NCI-H2107 treated with DMSO at 0.1 percent for 48 hours (cell line): Measurements from ENCODE around the gene TMPRSS4.
"Not testable (repeated sequence)": the region's sequence is repeated elsewhere in the genome, so short reads cannot be mapped to it uniquely, and the experiment has no call there.

Experiments
- DNase-seq: peaks from one replicate; lab custom pipeline; 2025; ENCODE audit not compliant: unreplicated experiment; lab: John Stamatoyannopoulos, UW

The TMPRSS4 gene

DNA sequence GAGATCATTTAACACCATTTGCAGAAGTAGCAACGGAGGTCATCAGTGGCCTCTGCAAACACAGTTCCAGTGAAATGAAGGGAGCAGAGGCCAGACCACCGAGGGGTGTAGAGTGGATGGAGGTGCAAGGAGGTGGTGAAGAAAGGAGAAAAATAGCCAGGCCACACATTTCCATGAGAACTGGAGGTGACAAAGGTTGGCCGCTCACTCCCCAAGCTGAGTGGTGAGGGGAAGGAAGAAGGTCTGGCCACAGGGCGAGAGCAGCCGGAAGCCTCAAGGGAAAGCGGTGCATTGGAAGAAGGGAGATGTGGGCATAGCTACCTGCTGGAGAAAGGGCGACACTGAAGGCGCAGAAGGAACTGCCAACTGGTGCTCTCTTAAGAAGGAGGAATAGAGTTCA lies 20.1 kb upstream of the TMPRSS4 start:
- no peak for DNase-seq

DNA sequence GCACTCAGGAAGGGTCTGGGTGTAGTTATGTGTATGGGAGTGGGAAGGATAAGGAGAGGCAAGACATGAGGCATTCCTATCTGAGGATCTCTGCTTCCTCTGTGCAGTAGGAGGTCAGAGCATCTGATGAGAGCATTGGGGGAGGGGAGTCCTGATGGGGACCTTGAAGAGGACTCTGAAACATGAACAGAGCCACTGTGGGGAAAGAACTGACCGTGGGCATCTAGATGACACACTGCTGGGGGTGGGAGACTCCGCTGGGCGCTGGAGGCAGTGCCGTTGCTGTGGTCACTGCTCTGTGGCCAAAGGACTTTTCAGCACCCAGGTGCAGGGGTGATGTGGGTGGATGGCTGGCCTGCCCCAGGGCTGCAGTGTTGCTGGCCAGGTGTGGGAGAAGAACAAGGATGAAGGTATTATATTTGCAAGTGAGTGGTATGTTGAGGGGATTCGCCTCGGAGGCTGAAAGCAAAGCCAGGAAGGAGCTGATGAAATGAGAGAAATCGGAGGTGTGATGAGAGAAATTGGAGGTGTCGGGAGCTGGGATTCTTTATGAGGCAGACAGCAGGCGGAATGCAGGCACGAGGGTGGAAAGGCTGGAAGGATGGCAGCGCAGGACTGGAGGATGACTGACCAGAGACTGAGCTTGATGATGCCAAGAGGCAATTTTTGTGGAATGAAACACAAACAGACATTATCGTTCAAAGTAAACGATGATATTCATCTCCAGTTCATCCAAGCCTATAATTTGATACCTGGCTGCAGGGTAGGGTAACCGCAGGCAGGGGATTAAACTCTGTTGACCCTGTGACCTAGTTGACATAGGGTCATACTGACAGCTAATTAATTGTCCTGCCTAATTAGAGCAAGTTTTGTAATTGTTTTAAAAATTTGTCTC lies 19.4 kb upstream of the TMPRSS4 start:
- no peak for DNase-seq

DNA sequence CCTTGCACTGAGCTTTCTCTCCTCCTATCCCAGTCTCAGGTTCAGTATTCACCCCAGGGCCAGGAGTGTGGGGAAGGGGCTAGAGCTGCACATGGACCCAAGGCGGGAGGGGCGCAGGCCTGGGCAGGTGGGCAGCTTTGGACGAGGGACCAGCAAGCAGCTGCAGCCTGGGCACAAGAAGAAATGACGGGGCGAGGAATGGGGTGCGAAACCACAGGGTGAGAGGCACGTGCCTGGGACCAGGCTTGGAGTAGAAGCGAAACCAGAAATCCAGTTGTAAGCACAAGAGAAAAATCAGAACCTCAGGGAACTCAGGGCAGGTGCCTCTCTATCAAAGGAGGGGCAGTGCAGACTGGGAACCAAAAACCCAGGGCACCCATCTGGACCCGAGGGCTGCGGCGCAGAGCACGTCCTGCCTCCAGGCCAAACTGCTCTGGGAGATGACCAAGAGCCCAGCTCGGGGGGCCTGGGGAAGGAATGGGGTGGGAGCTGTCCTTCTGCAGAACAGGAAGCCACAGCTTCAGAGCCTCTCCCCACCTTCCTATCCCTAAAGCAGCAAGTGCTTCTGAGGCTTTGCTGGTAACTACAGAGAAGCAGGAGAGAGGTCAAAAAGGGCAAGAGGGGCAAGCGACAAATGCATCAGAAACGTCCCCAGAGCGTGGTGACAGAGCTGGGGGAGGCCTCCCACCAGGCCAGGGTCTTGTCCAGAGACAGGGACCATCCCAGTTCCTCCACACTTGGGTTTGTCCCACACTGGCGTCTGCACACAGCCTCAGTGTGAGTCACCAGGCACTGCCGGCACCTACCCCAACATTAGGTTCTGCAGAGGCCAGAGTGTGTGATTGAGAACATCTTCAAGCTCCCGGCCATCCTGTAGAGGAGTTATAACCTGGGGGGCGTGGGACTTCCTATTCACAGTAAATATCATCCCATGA lies 18.3 kb upstream of the TMPRSS4 start:
- DNase-seq, result no peak

DNA sequence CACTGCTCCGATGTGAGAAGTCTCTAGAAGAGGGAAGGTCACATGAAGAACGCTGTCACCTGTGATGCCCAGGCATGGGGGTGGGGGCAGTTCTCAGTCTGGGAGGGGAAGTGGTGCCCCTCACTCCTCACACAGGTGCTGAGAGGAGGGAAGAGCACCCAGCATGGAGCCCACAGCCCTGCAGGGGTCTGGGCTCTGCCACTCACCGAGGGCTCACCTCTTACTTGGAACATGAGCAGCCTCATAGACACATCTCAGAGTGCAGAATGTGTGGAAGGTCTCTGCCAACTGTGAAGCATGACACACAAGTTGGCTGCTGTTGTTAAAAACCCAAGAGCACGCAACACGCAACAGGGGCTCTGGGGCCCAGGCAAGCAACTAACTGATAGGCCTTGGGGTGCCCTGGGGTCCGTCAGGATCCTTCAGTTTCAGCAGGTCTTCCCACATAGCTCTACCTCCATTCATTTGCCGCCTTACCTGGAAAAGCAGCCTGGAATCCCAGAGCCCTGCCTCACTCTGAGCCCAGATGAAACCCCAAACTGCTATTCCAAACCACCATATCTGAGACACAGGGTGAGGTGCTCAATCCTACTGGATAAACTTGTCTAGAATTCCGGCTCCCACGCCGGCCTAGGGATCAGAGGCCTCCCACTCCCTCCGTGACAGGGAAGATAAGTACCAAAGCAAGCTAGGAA lies 17.5 kb upstream of the TMPRSS4 start:
- no peak for DNase-seq

DNA sequence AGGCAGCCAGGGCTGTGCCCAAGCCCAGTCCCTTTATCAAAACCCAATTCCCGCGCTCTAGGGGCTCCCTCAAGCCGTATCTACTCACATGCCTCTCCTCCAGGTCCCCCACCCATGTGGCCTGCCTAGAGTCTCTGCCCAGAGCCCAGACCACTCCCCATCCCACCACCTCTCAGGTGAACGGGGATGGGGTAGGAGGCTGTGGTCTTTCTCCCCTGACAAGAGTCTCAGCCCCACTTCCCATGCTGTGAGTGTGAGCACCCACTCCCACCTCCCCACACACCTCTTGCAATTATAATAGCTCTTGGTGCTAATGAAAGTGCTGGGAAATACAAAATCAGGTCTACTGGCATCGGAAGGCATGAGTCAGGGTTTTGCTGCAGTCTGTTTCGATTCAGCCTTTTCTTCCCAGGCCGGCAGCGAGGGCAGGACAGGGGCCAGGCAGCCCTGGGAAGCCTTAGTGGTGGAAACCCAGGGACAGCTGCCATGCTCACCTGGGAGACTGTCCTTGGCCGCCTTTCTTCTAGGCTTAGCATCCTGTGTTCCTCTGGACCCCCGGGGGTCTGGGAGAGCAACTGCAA lies 16.7 kb upstream of the TMPRSS4 start:
- no peak for DNase-seq

DNA sequence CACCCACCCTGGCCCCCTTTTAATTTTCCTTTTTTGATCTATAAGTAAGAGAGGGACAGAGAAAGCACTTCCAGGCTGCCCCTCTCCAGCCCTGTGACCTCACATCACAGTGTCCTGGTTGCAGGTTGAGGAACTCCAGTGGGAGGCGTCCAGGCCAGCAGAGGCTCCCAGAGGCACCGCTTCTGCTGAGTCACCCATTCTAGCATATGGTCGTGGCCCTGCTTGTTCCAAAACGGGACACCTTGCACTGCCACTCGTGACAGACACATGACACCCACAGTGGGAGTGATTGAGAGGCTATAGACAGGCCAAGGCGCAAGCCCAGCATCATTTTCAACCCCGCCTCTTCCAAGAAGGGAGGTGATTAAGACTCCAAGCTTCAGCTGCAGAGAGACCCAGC lies 16.0 kb upstream of the TMPRSS4 start:
- no peak for DNase-seq

DNA sequence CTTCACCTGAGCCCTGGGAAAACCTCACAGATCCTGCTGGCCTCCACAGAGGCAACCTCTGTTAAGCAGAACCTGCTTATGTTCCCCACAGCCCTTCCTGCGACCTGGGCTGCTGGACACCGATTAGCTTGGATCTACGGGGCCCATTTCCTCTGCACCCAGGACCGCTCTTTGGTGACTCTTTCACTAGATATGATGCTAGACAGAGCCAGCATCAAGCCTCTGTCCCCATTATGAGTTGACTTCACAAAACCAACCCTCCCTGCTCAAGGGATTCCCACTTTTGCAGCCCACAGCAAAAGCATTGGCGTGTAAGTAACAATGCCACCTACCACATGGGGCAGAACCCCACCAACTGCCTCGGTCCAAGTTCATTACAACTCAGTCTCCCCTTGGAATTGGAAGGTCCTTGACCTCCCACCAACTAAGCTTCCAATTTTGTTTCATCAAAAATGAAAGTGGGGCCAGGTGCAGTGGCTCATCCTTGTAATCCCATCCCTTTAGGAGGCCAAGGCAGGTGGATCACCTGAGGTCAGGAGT lies 15.2 kb upstream of the TMPRSS4 start:
- DNase-seq, result no peak

DNA sequence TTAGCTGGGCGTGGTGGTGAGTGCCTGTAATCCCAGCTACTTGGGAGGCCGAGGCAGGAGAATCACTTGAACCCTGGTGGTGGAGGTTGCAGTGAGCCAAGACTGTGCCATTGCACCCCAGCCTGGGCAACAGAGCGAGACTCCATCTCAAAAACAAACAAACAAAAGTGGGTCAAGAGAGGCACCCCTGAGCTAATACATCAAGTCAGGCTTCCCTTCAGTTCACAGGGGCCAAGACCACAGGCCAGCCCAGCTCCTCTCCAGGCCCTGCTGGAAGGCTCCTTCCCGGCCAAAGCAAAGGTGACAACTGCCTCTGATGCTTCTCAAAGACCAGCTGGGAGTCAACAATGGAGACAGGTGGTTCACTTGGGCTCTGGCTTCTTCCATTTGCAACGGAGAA lies 14.7 kb upstream of the TMPRSS4 start:
- not testable (repeated sequence) for DNase-seq

DNA sequence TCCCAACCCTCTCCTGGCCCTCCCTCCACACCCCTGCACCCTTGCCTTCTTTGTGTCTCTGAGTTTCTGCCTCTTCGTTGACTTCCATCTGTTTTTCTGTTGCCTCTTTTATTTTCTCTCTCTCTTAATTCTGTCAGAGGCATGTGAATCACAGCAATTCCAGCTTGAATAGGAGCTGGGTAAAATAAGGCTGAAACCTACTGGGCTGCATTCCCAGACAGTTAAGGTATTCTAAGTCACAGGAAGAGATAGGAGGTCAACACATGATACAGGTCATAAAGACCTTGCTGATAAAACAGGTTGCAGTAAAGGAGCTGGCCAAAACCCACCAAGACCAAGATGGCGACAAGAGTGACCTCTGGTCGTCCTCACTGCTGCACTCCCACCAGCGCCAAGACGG lies 14.2 kb upstream of the TMPRSS4 start:
- DNase-seq, result not testable (repeated sequence)

DNA sequence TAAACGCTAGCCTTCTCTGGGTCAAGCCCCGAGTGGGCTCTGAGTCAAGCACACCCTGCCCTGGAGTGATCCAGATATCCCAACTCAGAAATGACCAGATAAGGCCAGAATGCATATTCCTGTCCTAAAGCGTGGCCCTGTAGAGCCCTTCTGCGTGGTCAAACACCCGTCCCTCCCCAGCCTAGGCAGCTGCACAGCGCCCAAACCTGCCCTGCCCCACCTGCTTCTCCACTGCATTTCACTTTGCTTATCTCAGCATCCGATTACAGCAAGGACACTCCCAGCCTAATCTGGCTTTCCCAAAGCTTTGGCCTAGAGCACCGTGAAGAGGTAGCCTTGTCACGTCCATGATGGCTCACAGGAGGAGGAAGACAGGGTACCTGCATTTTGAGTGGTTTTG lies 11.9 kb upstream of the TMPRSS4 start:
- DNase-seq, result no peak

DNA sequence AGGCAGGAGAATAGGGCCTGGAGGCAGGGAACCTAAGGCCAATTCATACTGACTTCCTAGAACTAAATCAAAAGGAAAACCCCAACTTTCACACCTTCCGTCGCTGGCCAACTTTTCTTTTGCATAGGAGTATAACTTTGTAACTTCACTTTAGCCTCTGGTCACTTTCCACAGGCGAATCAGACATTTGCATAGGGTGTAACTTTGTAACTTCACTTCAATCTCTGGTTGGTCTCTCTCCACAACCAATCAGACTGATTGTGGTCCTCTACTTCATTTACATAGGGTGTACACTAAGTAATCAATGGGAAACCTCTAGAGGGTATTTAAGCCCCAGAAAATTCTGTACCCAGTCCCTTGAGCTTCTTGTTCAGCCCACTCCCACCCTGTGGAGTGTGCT lies 11.5 kb upstream of the TMPRSS4 start:
- no peak for DNase-seq

DNA sequence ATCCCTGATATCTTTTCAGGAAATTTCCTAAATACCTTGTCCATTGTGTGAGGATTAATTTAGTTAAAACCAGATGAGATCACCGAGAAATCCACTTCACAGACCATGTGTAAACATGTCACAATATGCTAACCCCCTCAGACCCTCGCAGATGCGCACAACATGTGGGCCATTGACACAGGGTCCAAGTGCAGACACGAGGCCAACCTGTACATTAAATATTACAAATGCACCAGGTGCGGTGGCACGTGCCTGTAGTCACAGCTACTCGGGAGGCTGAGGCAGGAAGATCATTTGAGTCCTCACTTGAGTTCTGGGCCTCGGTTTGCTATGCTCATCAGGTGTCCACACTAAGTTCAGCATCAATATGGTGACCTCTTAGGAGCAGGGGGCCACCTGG lies 9.9 kb upstream of the TMPRSS4 start:
- DNase-seq, result no peak

DNA sequence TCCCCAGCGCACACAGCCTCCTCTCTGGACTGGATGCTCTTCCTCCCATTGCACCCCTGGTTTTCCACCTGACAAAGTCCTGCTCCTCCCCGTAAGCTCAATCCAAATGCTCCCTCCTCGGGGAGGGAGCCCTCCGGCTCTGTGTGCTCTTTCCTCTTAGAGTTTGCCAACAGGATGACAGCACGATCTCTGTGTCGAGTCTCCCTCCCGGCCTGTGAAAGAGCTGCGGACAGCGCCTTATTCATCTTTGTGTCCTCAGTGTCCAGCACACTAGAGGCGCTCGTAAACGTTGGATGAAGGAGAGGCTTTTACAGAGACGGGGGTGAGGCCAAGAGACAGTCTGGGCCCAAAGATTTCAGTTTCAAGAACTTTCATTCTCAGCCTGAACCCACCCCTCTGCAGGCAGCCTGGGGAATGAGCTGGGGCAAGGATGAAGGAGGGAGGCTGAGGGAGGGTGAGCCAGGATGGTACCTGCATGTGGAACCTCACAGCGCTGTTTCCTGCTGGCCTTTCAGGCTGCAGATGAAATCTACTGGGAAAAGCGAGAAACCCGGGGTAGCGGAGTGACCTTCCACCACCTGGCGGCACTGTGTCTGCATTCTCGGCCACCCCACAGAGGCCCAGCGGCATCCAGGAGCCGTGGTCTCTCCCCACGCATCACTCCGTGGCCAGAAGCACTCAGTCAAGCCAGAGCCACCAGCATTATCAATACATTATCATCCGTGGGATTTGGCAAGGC lies 8.5 kb upstream of the TMPRSS4 start:
- no peak for DNase-seq

DNA sequence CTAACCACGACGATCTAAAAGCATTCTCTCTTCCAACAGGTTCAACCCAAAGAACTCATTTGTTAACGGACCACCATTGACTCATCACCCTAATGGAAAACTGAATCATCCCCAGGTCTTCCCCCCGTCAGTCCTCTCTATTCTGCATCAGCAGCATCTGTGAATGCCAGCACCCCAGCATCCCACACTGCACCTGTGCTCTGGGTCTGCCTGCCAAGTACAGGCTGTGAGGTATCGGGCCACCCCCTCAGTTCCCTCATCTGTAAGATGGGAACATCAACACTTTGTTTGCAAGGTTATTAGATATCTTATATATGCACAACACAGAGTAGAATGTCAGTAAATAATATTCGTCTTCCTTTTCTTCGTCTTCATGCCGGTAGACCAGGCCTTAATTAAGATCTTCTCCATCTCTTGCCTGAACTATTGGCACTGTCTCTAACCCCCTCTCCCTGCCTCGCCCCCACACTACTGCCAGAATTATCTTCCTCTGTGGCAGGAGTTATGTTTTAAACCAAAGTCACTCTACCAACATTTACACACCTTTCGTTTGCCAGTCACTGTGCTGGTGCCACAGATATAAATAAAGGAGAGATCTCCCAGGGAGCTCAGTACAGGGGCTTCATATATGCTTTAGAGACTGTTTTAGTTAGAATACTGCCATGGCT lies 7.8 kb upstream of the TMPRSS4 start:
- DNase-seq, result no peak

DNA sequence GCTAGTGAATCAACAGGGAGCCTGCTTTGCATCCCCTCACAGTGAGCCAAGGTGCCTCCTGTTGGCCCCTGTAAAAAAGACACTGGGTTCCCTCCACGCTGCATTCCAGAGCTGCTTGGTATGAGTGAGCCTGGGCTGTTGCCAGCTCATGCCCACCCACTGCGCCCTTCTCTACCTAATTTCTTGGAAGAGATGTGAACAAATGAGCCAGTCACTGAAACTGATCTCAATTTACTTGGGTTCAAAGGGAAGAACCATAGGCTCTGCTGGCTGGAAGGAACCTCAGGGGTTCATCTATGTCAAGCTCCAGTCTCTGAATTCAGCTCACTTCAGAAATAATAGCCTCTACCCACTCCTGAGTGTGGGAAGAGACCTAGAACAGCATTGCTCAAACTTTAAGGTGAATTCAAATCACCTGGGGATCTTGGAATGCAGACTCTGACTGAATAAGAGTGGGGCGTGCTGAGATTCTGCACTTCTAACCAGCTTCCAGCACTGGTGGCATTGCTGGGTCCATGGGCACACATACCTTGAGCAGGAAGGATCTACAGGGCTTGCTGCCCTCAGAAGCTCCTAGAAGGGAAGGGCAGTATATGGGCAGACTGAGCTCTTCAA lies 5.4 kb upstream of the TMPRSS4 start:
- DNase-seq, result no peak

DNA sequence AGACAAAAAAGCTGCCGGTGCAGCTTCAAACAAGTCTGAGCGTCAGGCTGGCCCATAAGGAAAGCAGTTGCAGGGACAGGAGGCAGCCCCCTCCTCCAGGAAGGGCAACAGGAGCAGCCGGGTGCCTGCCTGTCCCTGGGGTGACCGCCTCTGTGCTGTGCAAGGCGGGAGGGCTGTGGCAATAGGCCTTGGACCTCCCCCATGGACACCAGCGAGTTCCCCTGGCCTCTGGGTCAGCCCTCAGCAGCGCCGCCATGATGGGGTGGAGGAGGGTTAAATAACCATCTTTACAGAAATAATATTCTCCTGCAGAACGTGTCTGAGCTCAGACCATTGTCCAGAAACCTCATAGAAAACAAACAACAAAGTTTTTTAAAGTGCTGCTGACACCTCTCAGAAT lies 3.3 kb upstream of the TMPRSS4 start:
- DNase-seq, result no peak

DNA sequence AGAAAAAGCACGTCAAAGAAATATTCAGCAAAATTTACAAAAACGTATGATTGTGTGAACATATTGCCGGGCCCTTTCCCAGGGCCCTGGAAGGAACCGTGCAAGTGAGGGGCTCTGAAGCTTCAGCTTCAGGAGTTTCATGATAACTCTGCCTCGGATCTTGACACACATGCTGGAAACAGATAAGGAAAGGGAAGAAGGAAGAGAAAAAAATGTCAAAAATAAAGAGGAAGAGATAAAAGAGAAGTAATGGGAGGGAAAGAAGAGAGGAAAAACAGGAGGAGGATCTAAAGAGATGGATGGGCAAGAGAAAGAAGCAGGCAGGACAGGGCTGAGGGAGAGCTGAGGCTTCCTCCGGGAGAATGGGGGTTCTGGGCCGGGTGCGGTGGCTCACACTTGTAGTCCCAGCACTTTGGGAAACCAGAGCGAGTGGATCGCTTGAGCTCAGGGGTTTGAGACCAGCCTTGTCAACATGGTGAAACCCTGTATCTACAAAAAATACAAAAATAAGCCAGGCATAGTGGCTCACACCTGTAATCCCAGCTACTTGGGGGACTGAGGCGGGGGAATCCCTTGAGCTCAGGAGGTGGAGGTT lies 2.7 kb upstream of the TMPRSS4 start:
- no peak for DNase-seq

DNA sequence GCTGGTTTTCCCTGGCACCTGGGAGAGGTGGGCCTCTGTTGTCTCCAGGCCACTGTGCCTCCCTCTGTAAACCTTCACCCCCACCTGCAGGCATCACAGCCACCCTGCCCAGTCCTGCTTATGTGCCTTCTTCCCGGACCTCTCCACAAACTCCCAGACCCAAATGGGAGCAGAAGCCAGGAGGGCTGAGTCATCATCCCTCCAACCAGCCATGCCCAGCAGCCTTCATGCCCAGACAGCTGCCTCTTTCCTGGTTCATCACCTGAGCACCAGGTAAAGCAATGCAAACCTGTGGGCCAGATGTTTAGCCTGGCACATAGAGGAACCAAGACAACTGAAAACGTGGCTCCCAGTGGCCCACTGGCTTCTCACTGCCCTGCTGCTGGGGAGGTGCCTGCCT lies 2.1 kb upstream of the TMPRSS4 start:
- no peak for DNase-seq

DNA sequence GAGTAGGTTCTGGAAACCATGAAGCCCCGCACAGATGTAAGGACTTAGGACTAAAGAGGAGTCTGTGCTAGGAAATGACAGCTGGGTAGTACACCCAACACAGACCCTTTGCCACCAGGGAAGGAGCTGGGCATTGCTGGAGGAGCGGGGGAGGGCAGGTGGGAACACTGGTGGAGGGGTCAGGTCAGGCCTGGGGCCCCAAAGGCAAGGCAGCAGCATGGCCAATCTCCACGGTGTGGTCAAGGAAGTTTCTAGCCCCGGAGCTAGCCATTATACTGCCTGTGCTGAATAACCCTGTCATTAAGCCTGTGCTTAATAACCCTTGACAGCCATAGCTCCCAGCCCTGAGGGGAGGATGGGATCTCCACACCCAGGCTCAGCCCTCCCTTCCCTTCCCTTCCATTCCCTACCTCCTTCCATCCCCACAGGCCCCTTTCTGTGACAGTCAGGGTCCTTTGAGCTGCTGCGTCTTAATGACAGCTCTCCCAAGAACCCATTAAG lies 2.1 kb downstream of the TMPRSS4 start:
- no peak for DNase-seq
